ENCODE measurements around the gene PAK5. TPM values are rescaled to one million over a fixed set of nuclear protein-coding genes. Genes with fewer than 3 reads are reported as not detected.

The PAK5 gene
- total RNA-seq, 2 experiments from 2014 or later = not detected

- POLR2A ChIA-PET = no interaction called here
- Histone ChIP-seq H3K27me3 (ENCODE audit: control insufficient read depth in 1 of 2, insufficient read depth in 2 of 2, low read length in 2 of 2) (peaks cover 35 to 55% of the 10 kb centered on the region in 2 experiments), H3K4me3 (ENCODE audit: low read length) (no peak overlapping the region), H3K27ac (ENCODE audit: low read depth in 1 of 2, low read length in 2 of 2) (no peak overlapping the region), H3K36me3 (ENCODE audit: insufficient read depth, low read length) (no peaks in the 10 kb centered on the region), H3K9me3 (ENCODE audit: control insufficient read depth in 1 of 2, insufficient read depth in 1 of 2, low read length in 2 of 2) (peaks cover 0 to 22% of the 10 kb centered on the region in 2 experiments), H3K4me1 (ENCODE audit: insufficient read depth, low read length) (no peaks in the 10 kb centered on the region)
- ATAC-seq (ENCODE audit: poor library complexity) (no peak), DNase-seq (peak in 1 of 14 experiments; percentile 26)
- H3K4me1 Mint-ChIP-seq (ENCODE audit: low read depth) = no peaks in the 10 kb centered on the region
- no peaks in the 10 kb centered on the region for H3K9me3 Mint-ChIP-seq
- intact Hi-C loops (cut with DNase I, micrococcal nuclease) = no loop called here
- CTCF ChIA-PET = no interaction called here
- H3K27ac Mint-ChIP-seq = no peak overlapping the region
- H3K4me3 Mint-ChIP-seq = no peak overlapping the region
- TF ChIP-seq, protein P1, sequence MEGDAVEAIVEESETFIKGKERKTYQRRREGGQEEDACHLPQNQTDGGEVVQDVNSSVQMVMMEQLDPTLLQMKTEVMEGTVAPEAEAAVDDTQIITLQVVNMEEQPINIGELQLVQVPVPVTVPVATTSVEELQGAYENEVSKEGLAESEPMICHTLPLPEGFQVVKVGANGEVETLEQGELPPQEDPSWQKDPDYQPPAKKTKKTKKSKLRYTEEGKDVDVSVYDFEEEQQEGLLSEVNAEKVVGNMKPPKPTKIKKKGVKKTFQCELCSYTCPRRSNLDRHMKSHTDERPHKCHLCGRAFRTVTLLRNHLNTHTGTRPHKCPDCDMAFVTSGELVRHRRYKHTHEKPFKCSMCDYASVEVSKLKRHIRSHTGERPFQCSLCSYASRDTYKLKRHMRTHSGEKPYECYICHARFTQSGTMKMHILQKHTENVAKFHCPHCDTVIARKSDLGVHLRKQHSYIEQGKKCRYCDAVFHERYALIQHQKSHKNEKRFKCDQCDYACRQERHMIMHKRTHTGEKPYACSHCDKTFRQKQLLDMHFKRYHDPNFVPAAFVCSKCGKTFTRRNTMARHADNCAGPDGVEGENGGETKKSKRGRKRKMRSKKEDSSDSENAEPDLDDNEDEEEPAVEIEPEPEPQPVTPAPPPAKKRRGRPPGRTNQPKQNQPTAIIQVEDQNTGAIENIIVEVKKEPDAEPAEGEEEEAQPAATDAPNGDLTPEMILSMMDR (IDR thresholded peaks at IDR 0.05) = no peak
- peaks cover 79% of the 10 kb centered on the region for H3K27me3 Mint-ChIP-seq
- no peaks in the 10 kb centered on the region for H3K36me3 Mint-ChIP-seq (ENCODE audit: low read depth)
Measured at GRCh38 chr20:9515741-9516233, 323.1 kb downstream of the PAK5 start.

GRCh38 chr20:9515214-9515585 lies 323.7 kb downstream of the PAK5 start:
- DNase-seq = no peak
- intact Hi-C loops (cut with DNase I, micrococcal nuclease) = no loop called here
- no peak for ATAC-seq (ENCODE audit: poor library complexity)
- H3K27ac Mint-ChIP-seq = no peak overlapping the region
- peaks cover 82% of the 10 kb centered on the region for H3K27me3 Mint-ChIP-seq
- CTCF ChIA-PET = no interaction called here
- no peak overlapping the region for H3K27ac ChIP-seq (ENCODE audit: low read depth in 1 of 2, low read length in 2 of 2)
- no peaks in the 10 kb centered on the region for H3K36me3 Mint-ChIP-seq (ENCODE audit: low read depth)
- no peaks in the 10 kb centered on the region for H3K4me1 Mint-ChIP-seq (ENCODE audit: low read depth)
- POLR2A ChIA-PET = no interaction called here
- H3K36me3 ChIP-seq (ENCODE audit: insufficient read depth, low read length) = no peaks in the 10 kb centered on the region
- no peaks in the 10 kb centered on the region for H3K9me3 Mint-ChIP-seq
- TF ChIP-seq, protein P1 (IDR thresholded peaks at IDR 0.05) = no peak
- H3K4me1 ChIP-seq (ENCODE audit: insufficient read depth, low read length) = no peaks in the 10 kb centered on the region
- H3K9me3 ChIP-seq (ENCODE audit: control insufficient read depth in 1 of 2, insufficient read depth in 1 of 2, low read length in 2 of 2) = peaks cover 0 to 22% of the 10 kb centered on the region in 2 experiments
- H3K4me3 Mint-ChIP-seq = no peak overlapping the region
- peaks cover 35 to 58% of the 10 kb centered on the region in 2 experiments for H3K27me3 ChIP-seq (ENCODE audit: control insufficient read depth in 1 of 2, insufficient read depth in 2 of 2, low read length in 2 of 2)
- H3K4me3 ChIP-seq (ENCODE audit: low read length) = no peak overlapping the region

DNA sequence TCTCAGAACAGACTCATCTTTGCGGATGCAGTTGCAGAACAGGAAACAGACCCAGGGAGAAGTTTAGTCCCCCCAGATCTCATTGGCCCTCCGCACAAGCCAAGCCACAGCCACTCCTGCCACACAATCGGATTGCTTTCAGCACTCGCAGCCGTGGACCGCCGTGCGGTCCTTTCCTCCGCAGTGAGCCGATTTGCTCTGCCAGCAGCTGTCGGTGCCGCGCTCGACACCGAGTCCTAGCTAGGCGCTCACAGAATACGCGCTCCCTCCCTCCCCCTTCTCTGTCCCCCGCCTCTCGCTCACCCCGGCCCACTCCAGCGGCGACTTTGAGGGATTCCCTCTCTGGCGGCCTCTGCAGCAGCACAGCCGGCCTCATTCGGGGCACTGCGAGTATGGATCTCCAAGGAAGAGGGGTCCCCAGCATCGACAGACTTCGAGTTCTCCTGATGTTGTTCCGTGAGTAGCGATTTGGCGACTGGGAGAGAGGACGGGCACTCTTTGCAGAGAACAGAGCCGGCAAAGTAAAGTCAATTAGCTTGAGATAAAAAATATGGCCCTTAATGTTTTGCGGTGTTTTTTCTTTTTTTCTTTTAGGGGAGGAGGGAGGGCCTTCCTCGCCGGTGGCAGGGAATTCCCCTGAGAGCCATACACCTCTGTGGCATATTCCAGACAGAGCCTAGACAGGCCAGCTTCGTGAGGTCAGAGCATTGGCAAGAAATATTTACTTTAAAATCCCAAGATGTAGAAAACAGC lies 324.2 kb downstream of the PAK5 start, which contains the start of gene LAMP5:
Gene LAMP5 (plus strand): TSS at position 130 of the 753 bp plus-strand sequence. CDS start 263 bp downstream, at position 393.
- ATAC-seq (ENCODE audit: poor library complexity) = no peak
- H3K9me3 Mint-ChIP-seq = no peaks in the 10 kb centered on the region
- H3K4me3 Mint-ChIP-seq = no peak within 1 kb of the TSS
- TF ChIP-seq, protein P1 (IDR thresholded peaks at IDR 0.05) = no peak
- H3K27ac ChIP-seq (ENCODE audit: low read depth in 1 of 2, low read length in 2 of 2) = no peak within 1 kb of the TSS
- H3K36me3 ChIP-seq (ENCODE audit: insufficient read depth, low read length) = no peaks in the 10 kb centered on the region
- ChIA-PET POLR2A (interaction anchor here (0.7 kb wide), 1 partner anchor 1106 kb away, joined by 3 read pairs; no protein-coding TSS in a partner anchor), CTCF (no interaction called here)
- no peaks in the 10 kb centered on the region for H3K4me1 Mint-ChIP-seq (ENCODE audit: low read depth)
- DNase-seq = no peak
- H3K36me3 Mint-ChIP-seq (ENCODE audit: low read depth) = no peaks in the 10 kb centered on the region
- H3K9me3 ChIP-seq (ENCODE audit: control insufficient read depth in 1 of 2, insufficient read depth in 1 of 2, low read length in 2 of 2) = peaks cover 0 to 22% of the 10 kb centered on the region in 2 experiments
- peaks cover 83% of the 10 kb centered on the region for H3K27me3 Mint-ChIP-seq
- H3K4me1 ChIP-seq (ENCODE audit: insufficient read depth, low read length) = no peaks in the 10 kb centered on the region
- intact Hi-C loops (cut with DNase I, micrococcal nuclease) = no loop called here
- no peak within 1 kb of the TSS for H3K27ac Mint-ChIP-seq
- peaks cover 35 to 56% of the 10 kb centered on the region in 2 experiments for H3K27me3 ChIP-seq (ENCODE audit: control insufficient read depth in 1 of 2, insufficient read depth in 2 of 2, low read length in 2 of 2)
- H3K4me3 ChIP-seq (ENCODE audit: low read length) = no peak within 1 kb of the TSS

All from CD4-positive, alpha-beta T cell (primary cell).